A673 (cell line): ENCODE measurements around the gene BLOC1S2. TPM values are rescaled to one million over a fixed set of nuclear protein-coding genes. Genes with fewer than 3 reads are reported as not detected.

Source experiments
- BruUV-seq: library from RNA; stranded (reverse); fragments of 400-500 nt; replicated peaks from 2 replicates; lab custom pipeline; 2021; lab: Mats Ljungman, UMichigan
- CTCF ChIA-PET: fragments of 300-600 bp; sonication (Branson Sonifier 250); formaldehyde crosslinking; loops from one replicate; lab custom pipeline; 2022; ENCODE audit warnings: antibody characterized with exemption; lab: Charles Lee
- POLR2A ChIA-PET: fragments of 300-600 bp; sonication (Branson Sonifier 250); formaldehyde crosslinking; loops from one replicate; lab custom pipeline; 2022; ENCODE audit warnings: antibody characterized with exemption; ENCODE audit not compliant: low non-redundant PET; lab: Charles Lee
- DNase-seq: peaks from one replicate; pipeline ENCODE4 v3.0.0-alpha.2; 2015; ENCODE audit warnings: low spot score
- H3K27ac ChIP-seq: fragments of 200-600 bp; sonication (generic); 2 replicates; pipeline ENCODE4 v1.5.1; 2016; ENCODE audit warnings: mixed run types, low read depth, mild to moderate bottlenecking, mixed read lengths, antibody characterized with exemption, low read length; ENCODE audit not compliant: poor library complexity, severe bottlenecking
- H3K27me3 ChIP-seq: fragments of 200-600 bp; sonication (generic); replicated peaks from 2 replicates; pipeline ENCODE4 v1.6.1; 2017; ENCODE audit warnings: mixed run types, low read depth, mild to moderate bottlenecking, mixed read lengths, antibody characterized with exemption, low read length; ENCODE audit not compliant: insufficient read depth, poor library complexity
- H3K36me3 ChIP-seq: fragments of 200-600 bp; sonication (generic); 2 replicates; pipeline ENCODE4 v1.6.1; 2016; ENCODE audit warnings: mixed run types, mild to moderate bottlenecking, mixed read lengths, antibody characterized with exemption, low read length; ENCODE audit not compliant: insufficient read depth, poor library complexity, severe bottlenecking
- H3K4me1 ChIP-seq: fragments of 200-600 bp; sonication (generic); 2 replicates; pipeline ENCODE4 v1.6.1; 2017; ENCODE audit warnings: mixed run types, mild to moderate bottlenecking, mixed read lengths, antibody characterized with exemption, low read length; ENCODE audit not compliant: insufficient read depth, poor library complexity, severe bottlenecking
- H3K4me3 ChIP-seq: fragments of 200-600 bp; sonication (generic); 2 replicates; pipeline ENCODE4 v1.5.1; 2016; ENCODE audit warnings: low read depth, mixed run types, mild to moderate bottlenecking, mixed read lengths, low read length; ENCODE audit not compliant: poor library complexity, severe bottlenecking
- H3K9me3 ChIP-seq: fragments of 200-600 bp; sonication (generic); 2 replicates; pipeline ENCODE4 v1.6.1; 2016; ENCODE audit warnings: mixed run types, low read depth, mild to moderate bottlenecking, mixed read lengths, antibody characterized with exemption, low read length; ENCODE audit not compliant: poor library complexity, severe bottlenecking
- EZH2 ChIP-seq: fragments of 200-600 bp; sonication (generic); IDR thresholded peaks from 2 replicates; pipeline ENCODE4 v1.6.1; 2017; ENCODE audit warnings: borderline replicate concordance, low read depth, mild to moderate bottlenecking, mixed read lengths, antibody characterized with exemption, low read length; ENCODE audit not compliant: poor library complexity, severe bottlenecking
- intact Hi-C: fragments of 100-400 bp; cut with micrococcal nuclease; formaldehyde crosslinking; loops from one replicate; pipeline ENCODE4 v1.10.0; 2022; ENCODE audit not compliant: unreplicated experiment
- total RNA-seq: library from RNA; stranded (reverse); gene quantifications from 2 replicates; pipeline ENCODE4 v1.2.3, GENCODE V29; 2021
- TF ChIP-seq, protein P1 (sequence below): fragments of 300-800, 200-600 bp; sonication (generic); conservative IDR thresholded peaks from 2 replicates; pipeline ENCODE4 v1.5.1; 2017; ENCODE audit warnings: low read depth, mild to moderate bottlenecking, antibody characterized with exemption, low read length, moderate library complexity, mixed read lengths

The BLOC1S2 gene
- total RNA-seq, 1 experiment from 2014 or later, result 52.5 TPM

DNA sequence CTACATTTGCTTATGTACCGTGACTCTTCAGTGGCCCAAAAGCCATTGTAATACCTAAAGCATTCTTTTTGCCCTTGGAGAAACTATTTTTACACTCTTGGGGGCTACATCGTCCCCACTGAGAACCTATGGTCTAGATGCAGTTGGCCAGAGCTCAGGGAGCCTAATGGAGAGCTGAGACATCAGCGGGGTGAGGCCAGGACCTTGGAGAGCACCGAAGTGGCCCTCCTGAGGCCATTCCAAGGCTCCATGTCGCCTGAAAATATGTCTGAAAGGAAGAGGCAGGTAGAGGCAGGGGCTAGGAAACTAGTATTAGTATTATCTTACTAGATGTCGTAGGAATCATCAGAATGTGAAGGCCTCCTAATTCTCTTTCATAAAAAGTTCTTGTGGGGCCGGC is 38.7 kb upstream of the BLOC1S2 start:
- TF ChIP-seq EZH2, result no peak
- TF ChIP-seq, protein P1, sequence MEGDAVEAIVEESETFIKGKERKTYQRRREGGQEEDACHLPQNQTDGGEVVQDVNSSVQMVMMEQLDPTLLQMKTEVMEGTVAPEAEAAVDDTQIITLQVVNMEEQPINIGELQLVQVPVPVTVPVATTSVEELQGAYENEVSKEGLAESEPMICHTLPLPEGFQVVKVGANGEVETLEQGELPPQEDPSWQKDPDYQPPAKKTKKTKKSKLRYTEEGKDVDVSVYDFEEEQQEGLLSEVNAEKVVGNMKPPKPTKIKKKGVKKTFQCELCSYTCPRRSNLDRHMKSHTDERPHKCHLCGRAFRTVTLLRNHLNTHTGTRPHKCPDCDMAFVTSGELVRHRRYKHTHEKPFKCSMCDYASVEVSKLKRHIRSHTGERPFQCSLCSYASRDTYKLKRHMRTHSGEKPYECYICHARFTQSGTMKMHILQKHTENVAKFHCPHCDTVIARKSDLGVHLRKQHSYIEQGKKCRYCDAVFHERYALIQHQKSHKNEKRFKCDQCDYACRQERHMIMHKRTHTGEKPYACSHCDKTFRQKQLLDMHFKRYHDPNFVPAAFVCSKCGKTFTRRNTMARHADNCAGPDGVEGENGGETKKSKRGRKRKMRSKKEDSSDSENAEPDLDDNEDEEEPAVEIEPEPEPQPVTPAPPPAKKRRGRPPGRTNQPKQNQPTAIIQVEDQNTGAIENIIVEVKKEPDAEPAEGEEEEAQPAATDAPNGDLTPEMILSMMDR, result no peak
- intact Hi-C loops, result no loop called here
- no peaks in the 10 kb centered on the region for H3K36me3 ChIP-seq
- no peak for DNase-seq
- peaks cover 18% of the 10 kb centered on the region for H3K4me1 ChIP-seq
- H3K9me3 ChIP-seq, result no peaks in the 10 kb centered on the region
- BruUV-seq, result no TSS peak
- H3K27ac ChIP-seq, result no peak overlapping the region
- no peak overlapping the region for H3K4me3 ChIP-seq
- no peaks in the 10 kb centered on the region for H3K27me3 ChIP-seq
- ChIA-PET POLR2A (no interaction called here), CTCF (no interaction called here)

DNA sequence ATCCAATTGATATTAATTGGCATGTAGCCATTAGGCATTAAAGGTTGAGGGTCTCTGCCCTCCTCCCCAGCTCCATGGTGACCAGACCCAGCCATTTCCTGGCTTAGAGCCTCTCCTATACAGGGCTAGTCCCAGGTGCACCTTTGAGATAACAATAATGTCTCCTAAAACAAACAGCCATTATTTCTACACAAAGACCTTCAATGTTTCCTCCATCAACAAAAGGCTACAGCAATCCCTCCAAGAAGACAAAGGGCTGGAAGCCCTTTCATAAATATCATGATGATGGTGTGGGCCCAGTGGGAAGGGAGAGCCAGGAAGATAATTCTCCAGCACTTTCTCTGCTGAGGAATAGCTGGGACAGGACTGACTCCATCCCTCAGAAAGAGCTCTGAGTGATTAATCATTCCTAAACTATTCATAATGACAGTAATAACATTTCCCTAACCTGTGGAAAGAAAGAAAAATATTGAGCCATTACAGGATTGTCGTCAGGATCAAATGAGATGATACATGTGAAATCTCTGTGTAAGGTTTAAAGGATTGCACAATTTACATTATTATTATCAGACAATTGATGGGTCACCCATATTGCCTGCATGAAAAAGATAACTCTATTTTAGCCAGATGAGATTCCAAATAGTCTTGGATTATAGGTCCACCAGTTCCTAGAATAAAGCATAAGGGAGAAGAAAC is 33.4 kb upstream of the BLOC1S2 start:
- Histone ChIP-seq H3K27ac (no peak overlapping the region), H3K4me1 (peaks cover 12% of the 10 kb centered on the region), H3K27me3 (no peaks in the 10 kb centered on the region), H3K9me3 (no peaks in the 10 kb centered on the region), H3K4me3 (no peak overlapping the region), H3K36me3 (no peaks in the 10 kb centered on the region)
- no peak for DNase-seq
- no peak for TF ChIP-seq EZH2
- TF ChIP-seq, protein P1, result no peak
- intact Hi-C loops, result no loop called here
- no TSS peak for BruUV-seq
- POLR2A ChIA-PET, result no interaction called here
- CTCF ChIA-PET, result no interaction called here

DNA sequence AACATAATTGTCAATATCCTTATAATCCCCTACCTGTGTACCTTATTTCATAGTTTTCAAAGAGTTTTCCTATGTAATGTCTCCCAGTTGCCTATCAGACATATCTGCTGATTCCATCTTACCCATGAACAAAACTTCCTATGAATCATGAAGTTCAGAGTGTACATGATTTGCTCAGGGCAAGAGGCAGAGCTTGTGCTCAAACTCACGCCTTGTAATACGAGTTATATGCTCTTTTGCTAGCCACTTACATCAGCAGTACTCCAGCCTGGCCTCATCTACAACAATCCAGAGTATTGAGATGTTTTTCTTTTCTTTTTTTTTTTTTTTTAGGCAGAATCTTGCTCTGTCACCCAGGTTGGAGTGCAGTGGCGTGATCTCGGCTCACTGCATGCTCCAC is 31.7 kb upstream of the BLOC1S2 start:
- Histone ChIP-seq H3K4me1 (peaks cover 19% of the 10 kb centered on the region), H3K9me3 (no peaks in the 10 kb centered on the region), H3K27me3 (no peaks in the 10 kb centered on the region), H3K4me3 (no peak overlapping the region), H3K36me3 (no peaks in the 10 kb centered on the region), H3K27ac (no peak overlapping the region)
- POLR2A ChIA-PET, result interaction anchor here (0.7 kb wide), 1 partner anchor 453 kb away, joined by 4 read pairs; no protein-coding TSS in a partner anchor
- TF ChIP-seq, protein P1, result no peak
- TF ChIP-seq EZH2, result no peak
- no TSS peak for BruUV-seq
- CTCF ChIA-PET, result no interaction called here
- DNase-seq, result no peak
- intact Hi-C loops, result no loop called here
